ENCODE results near the gene SP100.

- TF ChIP-seq CTCF (IDR thresholded peaks at IDR 0.05) (no peak), POLR2A (IDR thresholded peaks at IDR 0.05) (no peak)
Observed at GRCh38 chr2:230564805-230565779, 149.1 kb downstream of the SP100 start.
